Peyer's patch (tissue), 4 donors: ENCODE measurements around the gene ZBTB14. TPM values are rescaled to one million over a fixed set of nuclear protein-coding genes. Genes with fewer than 3 reads are reported as not detected.

Experiments used
- DNase-seq, 3 donors: peaks; one replicate each; pipeline ENCODE4 v3.0.0-alpha.2; 2017 to 2019
- H3K27ac ChIP-seq, 4 donors: fragments of 200-600 bp; sonication (generic); one replicate each; pipeline ENCODE4 v1.5.1; 2016 to 2019
- H3K27me3 ChIP-seq, 2 donors: fragments of 200-600 bp; sonication (generic); one replicate each; pipeline ENCODE4 v1.5.1; 2019
- H3K36me3 ChIP-seq, 3 donors: fragments of 200-600 bp; sonication (generic); one replicate each; pipeline ENCODE4 v1.5.1; 2016 to 2019
- H3K4me1 ChIP-seq, 4 donors: fragments of 200-600 bp; sonication (generic); one replicate each; pipeline ENCODE4 v1.5.1; 2016 to 2019
- H3K4me3 ChIP-seq, 4 donors: fragments of 200-600 bp; sonication (generic); 1 replicate in 3 of 4; 2 replicates in 1 of 4; pipeline ENCODE4 v1.5.1; 2016 to 2019; ENCODE audit warnings: mild to moderate bottlenecking in 1 of 4
- H3K9me3 ChIP-seq, 4 donors: fragments of 200-600 bp; sonication (generic); one replicate each; pipeline ENCODE4 v1.5.1; 2016 to 2019; ENCODE audit warnings: mild to moderate bottlenecking in 1 of 4
- CTCF ChIP-seq, 6 experiments: fragments of 450-650 bp in 4 of 6; fragments of 200-600 bp in 2 of 6; sonication (generic) in 1 of 6; IDR thresholded peaks; one replicate each; pipeline ENCODE4 v1.5.1; 2017 to 2019; ENCODE audit warnings: antibody characterized with exemption in 6 of 6, mild to moderate bottlenecking in 3 of 6, moderate library complexity in 1 of 6
- POLR2A ChIP-seq, 2 donors: fragments of 450-650 bp; IDR thresholded peaks; one replicate each; pipeline ENCODE4 v1.5.1; 2017; ENCODE audit warnings: antibody characterized with exemption in 2 of 2, mild to moderate bottlenecking in 2 of 2, moderate library complexity in 2 of 2
- total RNA-seq, 4 donors: library from RNA; depleted of rRNA; stranded (reverse); fragments of >200 nt; gene quantifications; one replicate each; pipeline ENCODE4 v1.1.0, GENCODE V29; 2016

Gene ZBTB14
- total RNA-seq, 4 donors from 2014 or later: 5.8 to 15.0 (median 11.9) TPM

DNA sequence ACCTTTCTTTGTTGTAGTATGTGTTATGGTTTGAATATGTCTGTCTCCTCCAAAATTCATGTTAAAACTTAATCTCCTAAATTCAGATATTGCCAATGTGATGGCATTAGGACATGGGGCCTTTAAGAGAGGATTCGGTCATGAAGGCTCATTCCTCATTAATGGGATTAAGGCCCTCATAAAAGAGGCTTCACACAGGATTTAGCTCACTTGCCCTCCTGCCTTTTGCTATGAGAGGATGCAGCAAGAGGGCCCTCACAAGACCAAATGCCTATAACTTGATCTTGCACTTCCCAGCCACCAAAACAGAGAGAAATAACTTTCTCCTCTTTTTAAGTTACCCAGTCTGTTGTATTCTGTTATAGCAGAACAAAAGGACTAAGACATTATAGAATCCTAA lies 19.7 kb downstream of the ZBTB14 start:
- Histone ChIP-seq H3K27me3 (no peaks in the 10 kb centered on the region), H3K9me3 (peaks cover 0 to 6% (median 0%) of the 10 kb centered on the region in 4 donors), H3K36me3 (no peaks in the 10 kb centered on the region), H3K27ac (no peak overlapping the region), H3K4me3 (no peak overlapping the region), H3K4me1 (no peaks in the 10 kb centered on the region)
- DNase-seq: no peak
- TF ChIP-seq CTCF (IDR thresholded peaks at IDR 0.05) (no peak), POLR2A (IDR thresholded peaks at IDR 0.05) (no peak)

GRCh38 chr18:5268874-5269273 lies 26.7 kb downstream of the ZBTB14 start:
- H3K27me3 ChIP-seq: no peaks in the 10 kb centered on the region
- H3K4me3 ChIP-seq: no peak overlapping the region
- no peaks in the 10 kb centered on the region for H3K4me1 ChIP-seq
- no peak for TF ChIP-seq POLR2A (IDR thresholded peaks at IDR 0.05)
- no peak for TF ChIP-seq CTCF (IDR thresholded peaks at IDR 0.05)
- no peak overlapping the region for H3K27ac ChIP-seq
- no peak for DNase-seq
- no peaks in the 10 kb centered on the region for H3K9me3 ChIP-seq
- H3K36me3 ChIP-seq: no peaks in the 10 kb centered on the region

DNA sequence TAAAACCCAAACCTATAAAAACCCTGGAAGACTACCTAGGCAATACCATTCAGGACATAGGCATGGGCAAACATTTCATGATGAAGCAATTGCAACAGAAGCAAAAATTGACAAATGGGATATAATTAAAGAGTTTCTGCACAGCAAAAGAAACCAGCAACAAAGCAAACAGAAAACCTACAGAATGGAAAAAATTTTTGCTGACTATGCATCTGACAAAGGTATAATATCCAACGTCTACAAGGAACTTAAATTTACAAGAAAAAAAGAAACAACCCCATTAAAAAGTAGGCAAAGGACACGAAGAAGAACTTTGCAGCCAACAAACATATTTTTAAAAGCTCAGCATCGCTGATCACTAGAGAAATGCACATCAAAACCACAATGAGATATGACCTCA lies 28.8 kb downstream of the ZBTB14 start:
- Histone ChIP-seq H3K27me3 (no peaks in the 10 kb centered on the region), H3K9me3 (no peaks in the 10 kb centered on the region), H3K4me3 (no peak overlapping the region), H3K27ac (no peak overlapping the region), H3K4me1 (no peaks in the 10 kb centered on the region), H3K36me3 (no peaks in the 10 kb centered on the region)
- DNase-seq: no peak
- no peak for TF ChIP-seq POLR2A (IDR thresholded peaks at IDR 0.05)
- no peak for TF ChIP-seq CTCF (IDR thresholded peaks at IDR 0.05)

GRCh38 chr18:5253910-5254309 lies 41.6 kb downstream of the ZBTB14 start:
- H3K36me3 ChIP-seq: no peaks in the 10 kb centered on the region

DNA sequence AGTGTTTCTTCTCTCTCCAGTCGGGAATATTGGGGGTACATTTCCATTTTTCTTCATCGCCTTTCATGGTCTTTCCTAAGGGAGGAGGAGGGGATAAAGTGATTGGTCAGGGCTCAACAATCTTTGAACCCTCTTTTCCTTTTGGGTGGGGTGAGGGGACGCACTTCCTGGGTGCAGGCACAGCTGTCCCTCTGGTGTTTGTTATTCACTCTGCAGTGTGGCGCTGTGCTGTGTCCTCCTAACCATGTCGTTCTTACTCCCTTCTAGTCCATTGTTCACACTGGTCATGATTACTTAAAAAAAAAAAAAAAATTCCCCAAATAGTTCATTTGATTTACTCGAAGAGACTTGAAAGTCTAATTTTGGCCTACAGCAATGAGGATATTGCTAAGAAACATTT lies 44.4 kb downstream of the ZBTB14 start:
- Histone ChIP-seq H3K9me3 (no peaks in the 10 kb centered on the region), H3K36me3 (no peaks in the 10 kb centered on the region), H3K27ac (no peak overlapping the region), H3K4me1 (no peaks in the 10 kb centered on the region), H3K27me3 (no peaks in the 10 kb centered on the region), H3K4me3 (no peak overlapping the region)
- TF ChIP-seq POLR2A (IDR thresholded peaks at IDR 0.05): no peak
- no peak for TF ChIP-seq CTCF (IDR thresholded peaks at IDR 0.05)
- no peak for DNase-seq

More at GRCh38 chr18:5253910-5254309, 41.6 kb downstream of the ZBTB14 start:
- TF ChIP-seq POLR2A (IDR thresholded peaks at IDR 0.05): no peak
- TF ChIP-seq CTCF (IDR thresholded peaks at IDR 0.05): no peak
- Histone ChIP-seq H3K4me1 (no peaks in the 10 kb centered on the region), H3K27me3 (no peaks in the 10 kb centered on the region), H3K9me3 (no peaks in the 10 kb centered on the region), H3K27ac (no peak overlapping the region), H3K4me3 (no peak overlapping the region)
- no peak for DNase-seq

GRCh38 chr18:5250603-5251002 lies 44.9 kb downstream of the ZBTB14 start:
- Histone ChIP-seq H3K4me3 (no peak overlapping the region), H3K27me3 (no peaks in the 10 kb centered on the region), H3K9me3 (no peaks in the 10 kb centered on the region), H3K4me1 (no peaks in the 10 kb centered on the region), H3K27ac (no peak overlapping the region), H3K36me3 (no peaks in the 10 kb centered on the region)
- TF ChIP-seq CTCF (IDR thresholded peaks at IDR 0.05) (no peak), POLR2A (IDR thresholded peaks at IDR 0.05) (no peak)
- DNase-seq: no peak
